A375 (cell line): ENCODE results near the gene GPD1L. TPM values are rescaled to one million over a fixed set of nuclear protein-coding genes. Genes with fewer than 3 reads are reported as not detected.

Experiments used
- total RNA-seq: library from RNA; depleted of rRNA; stranded (reverse); fragments of >200 nt; shearing (Covaris generic); gene quantifications from 2 replicates; pipeline ENCODE4 v1.2.3, GENCODE V29; 2014; rRNA removed

GPD1L gene
- 14.9 and 18.9 TPM in 2 replicates for total RNA-seq

DNA sequence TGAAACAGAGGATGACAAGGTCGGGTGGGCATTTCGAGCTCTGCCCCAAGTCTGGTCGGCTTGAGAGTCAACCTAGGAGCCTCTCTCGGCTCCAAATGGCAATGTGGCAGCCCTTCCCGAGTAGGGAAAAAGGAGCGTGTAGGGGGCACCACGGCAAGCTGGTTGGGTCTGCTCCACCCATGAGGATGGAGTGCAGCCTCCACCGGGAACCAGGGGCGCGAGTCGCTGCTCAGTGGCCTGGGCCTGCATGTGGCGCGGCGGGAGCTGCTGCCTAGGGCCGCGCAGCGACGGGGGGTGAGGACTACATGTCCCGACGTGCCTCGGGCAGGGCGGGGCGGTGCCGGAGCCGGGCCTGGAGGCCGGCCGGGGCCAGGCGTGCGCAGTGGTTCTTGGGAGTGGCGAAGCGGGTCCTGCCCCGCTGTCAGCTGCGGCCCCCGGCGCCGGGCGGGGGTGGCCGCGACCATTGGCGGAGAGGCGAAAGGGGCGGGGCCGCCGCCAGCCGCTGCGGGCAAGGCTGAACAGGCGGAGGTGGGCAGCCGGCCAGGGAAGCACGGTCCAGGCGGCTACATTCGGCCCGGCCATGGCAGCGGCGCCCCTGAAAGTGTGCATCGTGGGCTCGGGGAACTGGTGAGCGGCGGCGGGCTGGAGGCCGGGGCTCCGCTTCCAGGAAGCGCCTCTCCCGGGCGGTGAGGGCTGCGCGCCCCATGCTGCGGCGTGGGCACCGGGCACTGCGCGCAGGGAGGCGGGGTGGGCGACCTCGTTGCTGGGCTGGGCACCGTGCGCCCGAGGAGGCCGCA, at the start of gene GPD1L:
Gene GPD1L (plus strand): TSS at position 489 of the 797 bp plus-strand sequence. CDS start 92 bp downstream, at position 581.

Other genes starting within 250 kb of the GPD1L start
- gene OSBPL10, start 125.4 kb upstream of the GPD1L start, total RNA-seq, result 43.0 and 61.8 TPM in 2 replicates
- 2.8 and 3.6 TPM in 2 replicates for gene ZNF860, start 124.9 kb upstream of the GPD1L start, total RNA-seq
- 2.4 and 2.7 TPM in 2 replicates for gene CMTM8, start 132.1 kb downstream of the GPD1L start, total RNA-seq